Testis (tissue), 2 donors: Measurements from ENCODE around the gene ATP7B.

Experiments used
- CTCF ChIP-seq, 3 experiments: fragments of 450-650 bp in 2 of 3; fragments of 200-600 bp in 1 of 3; sonication (generic) in 1 of 3; IDR thresholded peaks; one replicate each; pipeline ENCODE4 v1.5.1; 2016 to 2019; ENCODE audit warnings: antibody characterized with exemption in 3 of 3, mild to moderate bottlenecking in 2 of 3, moderate library complexity in 1 of 3
- POLR2A ChIP-seq: fragments of 450-650 bp; IDR thresholded peaks from one replicate; pipeline ENCODE4 v1.6.1; 2017; ENCODE audit warnings: antibody characterized with exemption, mild to moderate bottlenecking, moderate library complexity

DNA sequence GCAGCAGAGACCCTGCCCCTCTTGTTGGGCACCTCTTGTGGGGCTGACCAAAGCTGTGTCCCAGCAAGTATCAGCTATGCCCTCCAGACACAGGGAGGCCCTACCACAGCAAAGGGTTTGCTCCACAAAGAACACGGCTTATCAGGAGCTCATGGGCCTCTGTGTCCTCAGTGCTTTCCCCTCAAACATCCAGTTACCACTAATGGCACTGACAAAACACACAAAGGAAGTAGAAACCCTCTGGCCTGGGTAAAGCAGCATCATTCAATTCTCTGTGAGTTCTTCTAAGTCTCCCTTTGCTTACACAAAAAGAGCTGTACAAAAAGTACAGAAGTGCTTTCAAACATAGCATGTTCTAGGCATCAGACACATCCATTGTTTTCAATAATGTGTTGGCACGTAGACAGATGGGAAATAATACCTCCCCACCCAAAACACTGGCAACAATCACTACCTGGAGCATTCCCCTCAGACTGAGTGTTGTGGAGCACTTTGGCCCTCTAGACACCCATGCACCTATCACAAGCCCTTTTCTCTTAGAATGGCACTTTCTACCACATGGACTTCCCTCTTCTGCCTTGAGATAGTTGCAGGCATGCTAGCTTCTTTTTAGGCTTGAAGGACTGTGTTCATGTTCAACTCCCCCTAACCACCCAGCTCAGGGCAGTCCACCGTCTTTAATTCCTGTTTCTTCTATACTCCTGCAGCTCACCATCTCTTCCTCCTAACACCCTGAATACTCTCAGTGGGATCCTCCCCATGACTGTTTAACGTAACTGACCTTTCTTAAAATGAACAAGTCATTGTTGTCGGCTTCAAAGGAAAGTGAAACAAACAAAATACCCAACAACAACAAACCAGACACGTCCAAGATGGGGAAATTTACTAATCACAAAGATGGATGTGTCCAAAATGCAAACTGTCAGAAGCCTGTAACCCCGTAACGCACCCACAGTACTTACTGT, 43.5 kb downstream of the ATP7B start:
- TF ChIP-seq CTCF (IDR thresholded peaks at IDR 0.05) (no peak), POLR2A (no peak)
